Measurements from ENCODE around the gene ZRANB1.

Gene ZRANB1

DNA sequence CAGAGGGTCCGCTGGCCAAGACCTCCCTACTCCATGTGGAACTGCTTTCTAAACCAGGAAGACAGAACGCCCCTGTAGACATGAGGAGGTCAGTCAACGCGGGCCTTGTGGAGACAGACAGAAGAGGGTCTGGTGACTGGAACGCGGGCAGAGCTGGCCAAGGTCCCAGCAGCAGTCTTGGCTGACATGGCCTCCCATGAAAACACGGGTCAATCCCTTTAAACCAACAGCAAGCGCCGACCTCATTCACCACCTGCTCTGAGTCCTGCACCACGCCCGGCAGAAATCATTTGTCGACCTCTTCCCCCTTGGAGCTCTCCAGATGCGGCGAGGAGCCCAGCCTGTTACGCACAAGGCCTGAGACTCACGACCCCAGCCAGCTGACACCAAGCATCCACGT lies 78.5 kb downstream of the ZRANB1 start:
- DNase-seq (ENCODE audit: low spot score): no peak

DNA sequence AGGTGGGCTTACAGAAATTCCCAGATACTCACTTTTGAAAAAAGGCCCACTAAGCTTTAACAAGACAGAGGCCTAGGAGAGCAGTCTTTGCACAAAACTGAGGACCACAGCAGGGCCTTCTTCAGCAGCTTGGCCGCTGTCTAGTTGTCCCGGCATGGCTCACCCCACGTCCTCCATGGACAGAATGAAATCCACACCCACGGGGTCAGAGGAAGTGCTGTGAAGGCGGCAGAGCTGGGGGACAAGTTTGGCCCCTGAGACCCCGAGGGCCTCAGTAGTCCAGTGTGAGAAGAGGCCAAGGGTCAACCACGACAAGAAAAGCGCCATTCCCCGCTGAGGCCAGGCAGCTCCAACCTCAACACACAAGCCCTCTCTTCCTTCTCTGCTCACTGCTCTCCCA lies 78.9 kb downstream of the ZRANB1 start:
- DNase-seq (ENCODE audit: low spot score): no peak

DNA sequence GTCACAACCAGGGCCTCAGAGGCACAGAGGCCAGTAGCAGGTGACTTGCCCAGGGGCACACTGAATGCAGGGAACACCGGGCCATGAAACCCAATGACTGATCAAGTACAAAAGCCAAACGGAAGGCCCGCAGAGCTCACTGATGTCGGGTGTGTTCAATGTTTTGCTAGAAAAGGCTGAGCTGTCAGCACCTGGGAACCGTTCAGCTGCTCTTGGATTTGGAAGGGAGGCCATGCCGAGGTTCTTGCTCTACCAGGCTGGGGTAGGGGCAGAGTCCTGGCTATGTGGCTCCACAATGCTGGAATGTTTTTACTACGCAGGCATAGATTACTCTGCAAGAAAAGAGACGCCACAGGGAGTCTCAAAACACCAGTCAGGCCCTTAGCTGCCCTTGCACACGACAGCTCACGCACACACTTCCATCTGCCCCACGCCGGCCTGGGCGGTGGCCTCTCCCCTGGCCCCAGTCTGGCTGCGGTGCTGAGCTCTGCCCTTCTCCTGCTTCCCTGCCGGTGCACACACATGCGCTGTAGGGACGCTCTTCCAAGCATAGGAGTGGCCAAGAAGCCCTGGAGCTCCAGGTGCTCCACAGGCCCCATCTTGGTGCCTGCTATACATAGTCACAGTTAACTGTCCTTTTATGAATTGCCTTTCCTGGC lies 79.9 kb downstream of the ZRANB1 start:
- no peak for DNase-seq (ENCODE audit: low spot score)

DNA sequence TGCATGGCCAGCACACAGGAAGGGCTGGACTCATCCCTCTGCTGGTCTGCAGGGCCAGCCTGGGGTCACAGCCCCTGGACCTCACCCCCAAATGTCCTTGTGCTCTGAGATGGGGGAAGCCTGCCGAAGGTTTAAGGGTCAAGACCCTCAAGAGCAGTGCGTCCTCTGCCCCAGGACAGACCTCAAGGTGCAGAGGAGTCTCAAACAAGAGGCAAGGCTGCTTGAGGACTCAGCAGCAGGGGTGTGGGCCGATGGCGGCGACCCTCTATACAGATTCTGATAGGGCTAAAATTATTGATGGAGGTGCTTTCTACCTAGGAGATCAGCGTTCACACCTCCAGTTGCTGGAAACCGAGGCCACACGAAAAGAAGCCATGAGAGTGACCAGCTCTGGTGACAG lies 80.7 kb downstream of the ZRANB1 start:
- no peak for DNase-seq (ENCODE audit: low spot score)

DNA sequence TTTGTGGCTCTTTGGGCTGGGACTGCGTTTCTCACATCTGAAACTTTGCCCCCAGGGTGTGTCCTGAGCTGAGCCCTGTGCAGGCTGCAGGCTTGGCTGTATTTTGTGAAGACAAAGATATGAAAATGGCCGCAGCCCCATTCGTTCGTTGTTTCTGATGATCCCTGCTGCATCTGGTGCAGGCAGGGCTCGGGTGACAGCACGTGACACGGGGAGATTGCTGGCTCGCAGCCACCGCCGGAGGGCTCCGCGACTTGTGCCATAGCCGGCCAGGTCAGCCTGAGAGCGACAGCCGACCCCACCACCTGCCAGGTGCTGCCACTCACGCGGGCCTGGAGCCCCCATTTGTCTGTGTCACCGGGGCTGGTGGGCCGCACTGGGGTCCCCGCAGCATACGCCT lies 81.3 kb downstream of the ZRANB1 start:
- DNase-seq (ENCODE audit: low spot score): no peak

DNA sequence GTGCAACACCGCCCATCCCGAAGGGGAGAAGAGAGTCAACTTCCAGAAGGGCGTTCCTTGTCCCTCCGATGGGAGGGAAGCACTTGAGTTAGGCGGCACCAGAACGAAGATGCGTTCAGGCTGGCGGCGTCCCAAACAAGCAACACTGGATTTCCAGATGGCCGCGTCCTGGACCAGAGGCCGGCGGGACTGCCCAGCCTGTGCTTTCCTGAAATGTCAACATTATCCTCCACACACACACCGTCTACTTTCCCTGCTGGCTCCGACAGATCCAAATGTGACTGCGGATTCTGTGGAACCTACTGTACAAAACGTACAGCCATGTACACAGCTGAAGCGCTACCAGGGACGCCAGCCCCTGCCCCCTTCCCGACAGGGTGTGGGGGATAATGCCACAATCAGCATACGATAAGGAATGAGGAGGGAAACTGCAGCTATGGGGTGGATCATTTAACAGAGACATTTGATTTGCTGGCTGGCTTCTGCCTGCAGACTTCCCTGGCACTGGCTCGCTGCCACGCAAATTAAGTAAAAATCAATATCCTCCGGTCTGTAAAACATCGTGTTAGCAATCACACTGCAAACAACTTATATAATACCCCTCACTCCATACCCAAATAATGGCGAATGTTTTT lies 82.1 kb downstream of the ZRANB1 start:
- DNase-seq (ENCODE audit: low spot score): no peak

DNA sequence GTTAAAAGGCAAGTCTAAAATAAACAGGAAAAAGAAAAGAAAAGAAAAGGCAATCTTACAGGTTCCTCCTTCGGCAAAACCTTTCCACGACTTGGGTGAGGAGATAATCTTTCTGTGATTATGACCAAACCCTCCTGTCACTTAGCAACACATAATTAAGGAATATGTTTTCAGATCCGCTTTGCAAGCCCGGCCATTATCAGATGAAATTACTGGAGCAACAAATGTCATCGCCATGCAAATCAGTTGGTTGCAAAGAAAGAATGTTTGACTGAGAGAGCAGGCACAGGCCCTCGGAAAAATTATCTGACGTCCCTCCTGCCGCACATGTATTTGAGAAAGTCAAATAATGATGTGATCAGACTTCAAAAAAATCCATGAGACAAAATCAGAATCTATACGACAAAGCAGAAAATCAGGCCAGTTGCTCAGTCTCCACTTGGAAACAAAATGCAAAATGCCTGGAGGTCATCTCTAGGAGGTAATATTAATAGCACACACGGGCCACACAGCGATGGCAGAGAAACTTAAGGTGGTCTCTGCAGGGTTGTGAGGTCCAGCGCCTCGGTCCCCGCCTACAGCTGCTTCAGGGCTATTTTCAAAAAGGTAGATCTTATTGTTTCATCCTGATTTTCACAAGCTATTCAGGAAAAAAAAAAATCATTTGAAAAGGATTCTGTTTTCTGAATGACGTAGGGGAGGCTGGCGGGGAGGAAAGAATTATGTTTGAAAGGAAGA lies 82.7 kb downstream of the ZRANB1 start:
- DNase-seq (ENCODE audit: low spot score): no peak

DNA sequence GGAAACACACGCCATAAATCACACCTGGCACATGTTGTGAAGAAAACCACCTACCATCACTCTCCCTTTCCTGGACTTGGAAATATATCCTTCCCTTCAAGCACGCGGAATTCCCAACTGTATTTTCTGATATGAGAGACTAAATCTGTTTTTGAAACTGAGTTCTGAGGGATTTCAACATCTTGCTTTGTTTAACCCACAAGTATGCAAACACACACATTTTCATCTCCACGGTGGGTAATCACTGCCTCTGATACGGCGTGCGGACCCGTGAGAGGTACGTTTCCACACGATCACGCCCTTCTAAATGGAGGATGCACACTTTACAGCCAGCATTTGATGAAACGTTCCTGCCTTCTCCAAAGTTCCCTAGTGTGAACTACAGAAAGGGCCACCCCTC lies 83.4 kb downstream of the ZRANB1 start:
- DNase-seq (ENCODE audit: low spot score): no peak

DNA sequence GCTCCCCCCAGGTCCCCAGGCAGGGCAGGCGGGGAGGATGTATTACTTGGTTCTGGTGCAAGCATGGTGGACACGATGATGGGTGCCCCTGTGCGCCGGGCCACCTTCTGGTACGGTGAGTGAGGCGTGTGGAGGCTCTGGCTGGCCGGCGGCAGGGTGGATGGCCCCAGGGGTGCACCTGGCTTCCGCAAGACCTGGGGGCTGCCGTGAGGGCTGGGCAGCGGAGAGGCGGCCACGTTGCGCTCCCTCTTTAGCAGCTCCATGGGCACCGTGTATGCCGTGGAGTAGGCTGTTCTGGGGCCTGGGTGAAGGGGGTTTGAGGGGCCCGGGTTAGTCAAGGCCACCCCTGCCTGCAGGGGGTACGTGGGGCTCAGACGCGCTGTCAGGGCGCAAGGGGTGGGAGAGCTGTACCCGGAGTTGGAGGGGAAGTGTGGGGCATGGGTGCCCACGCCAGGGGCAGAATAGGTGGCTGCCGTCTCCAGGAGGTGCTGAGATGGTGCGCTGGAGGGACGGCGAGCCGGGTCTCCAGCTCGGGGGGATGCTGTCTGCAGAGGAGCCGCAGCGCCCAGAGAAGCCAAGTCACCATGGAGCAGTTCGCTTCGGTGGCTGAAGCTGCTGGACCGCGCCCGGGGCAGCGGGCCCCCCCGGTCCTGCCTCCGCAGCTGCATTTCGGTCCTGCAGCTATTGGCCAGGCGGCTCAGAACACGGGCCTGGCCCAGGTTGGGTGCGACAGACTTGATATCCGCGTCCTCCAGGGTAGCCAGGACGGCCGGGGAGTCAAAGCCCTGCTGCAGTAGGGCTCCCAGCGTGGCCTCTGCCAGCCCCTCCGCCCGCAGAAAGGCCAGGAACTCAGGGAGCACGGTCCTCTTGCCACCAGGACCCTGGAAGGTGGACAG lies 84.4 kb downstream of the ZRANB1 start:
- DNase-seq (ENCODE audit: low spot score): no peak

DNA sequence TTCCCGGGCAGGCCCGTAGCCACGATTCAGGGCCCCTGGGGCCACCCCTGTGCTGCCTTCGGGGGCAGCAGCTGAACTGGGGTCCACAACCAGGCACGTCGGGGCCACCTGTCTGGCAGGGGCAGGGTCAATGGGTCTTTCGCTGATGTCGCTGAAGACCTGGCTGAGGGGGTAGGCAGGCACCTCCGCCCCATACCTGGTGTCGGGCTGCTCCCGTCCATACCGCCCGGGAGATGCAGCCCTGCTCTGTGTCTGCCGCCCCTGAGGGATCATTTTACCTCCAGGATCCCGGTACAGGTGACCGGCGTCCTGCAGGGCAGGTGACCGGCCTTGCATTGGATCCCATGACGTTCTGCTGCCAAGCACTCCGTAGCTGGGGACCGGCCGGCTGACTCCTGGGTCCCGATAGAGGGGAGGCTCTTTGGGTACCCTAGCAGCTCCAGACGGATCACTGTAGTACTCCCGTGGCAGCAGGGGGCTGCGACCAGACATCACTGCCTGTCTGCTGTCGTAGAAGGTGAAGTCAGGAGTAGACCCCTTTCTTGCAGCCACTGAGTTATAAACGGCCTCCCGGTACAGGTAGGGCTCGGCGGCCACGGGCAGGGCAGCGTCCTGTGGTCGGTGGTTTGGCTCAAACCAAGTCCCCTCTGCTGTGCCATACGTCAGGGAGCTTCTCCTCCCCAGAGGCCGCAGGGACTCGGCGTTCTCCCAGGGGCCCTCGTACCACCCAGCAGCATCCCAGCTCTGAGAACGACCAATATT lies 85.2 kb downstream of the ZRANB1 start:
- no peak for DNase-seq (ENCODE audit: low spot score)

DNA sequence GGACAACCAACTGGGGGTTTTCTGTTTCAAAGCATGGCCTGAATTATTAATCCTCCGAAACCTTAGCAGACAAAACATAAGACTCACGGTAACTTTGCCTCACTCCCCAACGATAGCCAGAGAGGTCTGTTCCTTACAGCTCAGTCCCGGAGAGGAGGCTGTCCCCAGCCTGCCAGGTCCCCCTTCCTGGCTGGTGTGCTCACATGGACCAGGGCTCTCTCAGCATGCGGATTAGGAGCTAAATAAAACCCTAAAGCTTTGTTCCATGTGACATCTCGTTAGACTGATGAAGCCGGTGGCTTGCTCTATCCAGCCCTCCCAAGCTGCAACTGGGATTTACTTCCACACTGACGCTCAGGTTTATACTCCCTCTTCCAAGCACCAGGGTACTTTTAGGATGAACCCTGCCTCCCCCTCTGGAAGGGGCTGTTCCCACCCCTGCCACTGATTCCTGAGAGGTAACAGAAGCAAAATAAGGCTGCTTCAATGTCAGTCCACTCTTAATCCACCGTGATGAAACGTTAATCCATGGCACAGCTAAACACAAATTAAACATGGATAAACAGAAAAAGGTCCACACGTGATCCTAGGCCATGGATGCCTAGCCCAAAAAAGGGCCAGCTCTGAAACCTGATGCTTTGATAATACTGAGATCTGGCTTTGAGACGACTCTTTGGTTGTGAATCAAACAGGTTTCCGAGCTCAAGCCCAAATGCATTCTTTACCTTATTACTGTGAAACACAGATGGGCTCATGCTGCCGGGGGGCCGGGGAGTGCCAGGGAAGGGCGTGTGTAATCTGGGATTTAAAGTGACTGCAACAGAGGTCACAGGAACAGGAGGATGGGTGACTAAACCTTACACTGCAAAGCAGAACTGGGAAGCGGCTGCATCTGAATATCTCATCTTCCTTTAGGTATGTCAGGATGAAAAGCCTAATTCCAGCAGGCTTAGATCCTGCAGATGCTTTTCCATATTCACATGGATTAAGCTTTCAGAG lies 86.2 kb downstream of the ZRANB1 start:
- no peak for DNase-seq (ENCODE audit: low spot score)

DNA sequence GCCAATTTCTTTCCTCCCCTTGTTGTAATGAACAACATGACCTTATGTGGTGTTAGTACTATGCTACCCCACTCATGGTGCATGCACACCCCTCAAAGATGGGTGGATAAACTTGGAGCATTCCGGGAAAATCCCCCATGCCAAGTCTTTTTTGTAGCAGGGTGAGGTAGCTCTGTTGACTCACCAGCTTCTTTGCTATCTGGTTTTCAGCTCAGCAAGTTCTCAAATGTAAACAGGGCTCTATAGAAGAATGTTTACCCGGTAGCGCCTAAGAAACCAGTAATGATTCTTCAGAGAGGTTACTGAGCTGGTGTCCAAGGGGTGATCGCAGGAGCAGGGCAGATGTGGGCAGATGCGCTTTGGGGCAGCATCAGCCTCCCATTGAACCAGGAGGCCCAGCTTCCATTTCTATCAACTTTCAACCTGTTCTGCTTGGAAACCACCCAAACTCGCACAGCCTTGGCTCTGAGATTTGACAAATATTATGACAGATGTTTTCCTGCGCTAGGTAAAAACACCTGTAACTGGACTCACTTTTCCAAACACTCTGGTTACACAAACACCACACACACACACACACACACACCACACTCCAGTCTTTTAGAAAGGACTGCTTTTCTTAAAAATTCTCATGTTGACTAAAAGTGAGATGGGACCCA lies 87.8 kb downstream of the ZRANB1 start:
- DNase-seq (ENCODE audit: low spot score): no peak

DNA sequence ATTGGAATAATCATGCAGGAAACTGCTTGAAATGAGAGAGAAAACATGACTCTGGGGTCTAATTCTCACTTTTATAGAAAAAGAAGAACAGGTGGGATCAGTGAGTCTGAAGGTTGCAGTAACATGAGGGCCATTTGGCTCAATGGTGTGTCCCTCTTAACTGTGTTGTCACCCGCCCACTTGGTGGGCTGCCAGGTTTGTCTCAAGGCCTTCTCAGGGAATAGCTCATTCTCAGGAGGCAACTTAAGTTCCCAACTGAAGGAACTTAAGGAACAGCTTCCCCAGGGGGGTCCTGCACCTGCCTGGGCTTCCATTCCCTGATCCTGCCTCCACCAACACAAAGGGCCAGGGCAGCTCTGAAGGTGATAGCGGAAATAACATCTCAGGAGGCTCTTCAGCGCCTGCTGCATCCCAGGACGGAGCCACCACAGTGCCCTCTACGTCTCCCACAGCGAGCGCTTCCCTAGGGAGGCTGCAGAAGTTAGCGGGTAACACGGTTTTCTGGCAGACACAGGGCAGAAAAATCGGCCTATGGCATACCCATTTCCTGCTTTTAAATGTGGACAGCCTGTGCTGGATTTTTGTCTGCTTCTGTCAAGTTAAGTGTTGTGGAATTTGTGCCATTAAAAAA lies 88.8 kb downstream of the ZRANB1 start:
- no peak for DNase-seq (ENCODE audit: low spot score)

DNA sequence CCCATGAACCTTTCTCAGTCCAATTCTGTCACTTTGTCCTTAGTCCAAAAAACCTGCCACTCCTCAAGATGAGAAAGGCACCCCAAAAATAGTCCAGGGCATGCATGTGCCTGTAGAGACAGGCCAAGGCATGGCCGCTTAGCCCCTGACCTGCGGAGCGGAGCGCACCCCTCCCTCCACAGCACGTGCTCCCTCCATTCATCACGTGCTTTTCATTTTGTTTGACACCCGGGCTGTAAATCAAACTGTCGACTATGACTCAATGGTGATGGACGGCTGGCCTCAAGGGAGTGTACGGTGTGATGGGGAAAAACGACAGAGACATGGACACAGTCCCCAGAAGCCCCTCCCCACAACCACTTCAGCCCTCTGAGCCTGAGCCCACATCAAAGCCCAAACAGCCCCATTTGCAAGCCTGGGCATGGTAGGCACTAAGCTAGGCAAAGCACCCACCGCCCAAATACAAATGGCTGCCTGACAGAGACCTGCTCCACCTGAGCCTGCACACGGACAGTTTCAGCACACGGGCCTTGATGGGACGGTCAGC lies 90.6 kb downstream of the ZRANB1 start:
- no peak for DNase-seq (ENCODE audit: low spot score)

DNA sequence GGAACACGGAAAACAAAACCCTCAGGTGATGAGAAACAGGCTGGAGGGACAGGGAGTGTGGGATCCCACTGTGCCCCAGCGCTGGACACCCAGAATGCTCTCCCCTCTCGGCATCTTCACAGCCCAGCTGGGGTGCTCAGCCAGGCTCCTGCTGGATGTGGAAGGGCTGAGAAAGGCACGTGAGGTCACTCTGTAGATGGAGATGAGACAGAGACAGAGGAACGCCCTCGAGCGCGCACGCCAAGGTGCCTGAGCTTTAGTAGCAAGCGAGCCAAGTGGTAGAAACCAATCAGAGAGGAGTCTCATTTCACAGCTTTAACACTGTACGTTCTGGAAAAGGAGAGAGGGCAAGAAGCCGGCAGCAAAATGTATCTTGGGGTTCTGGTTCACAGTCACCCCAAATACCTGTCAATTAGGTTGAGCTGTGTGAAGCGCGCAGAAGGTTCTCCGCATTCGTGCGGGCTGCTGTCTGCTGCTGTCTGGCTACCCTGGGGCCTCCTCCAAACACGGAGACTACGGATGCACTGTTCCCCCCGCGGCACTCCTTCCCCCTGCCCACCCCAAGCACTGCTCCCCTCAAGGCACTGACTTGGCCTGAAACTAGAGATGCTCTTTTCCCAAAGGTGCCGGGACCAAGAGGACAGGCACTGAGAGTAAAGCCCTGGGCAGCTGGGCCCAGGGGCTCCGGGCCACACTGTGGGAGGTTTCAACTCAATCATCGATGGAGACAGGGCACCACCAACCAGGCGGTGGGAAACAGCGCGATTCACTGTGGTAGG lies 91.4 kb downstream of the ZRANB1 start:
- no peak for DNase-seq (ENCODE audit: low spot score)

DNA sequence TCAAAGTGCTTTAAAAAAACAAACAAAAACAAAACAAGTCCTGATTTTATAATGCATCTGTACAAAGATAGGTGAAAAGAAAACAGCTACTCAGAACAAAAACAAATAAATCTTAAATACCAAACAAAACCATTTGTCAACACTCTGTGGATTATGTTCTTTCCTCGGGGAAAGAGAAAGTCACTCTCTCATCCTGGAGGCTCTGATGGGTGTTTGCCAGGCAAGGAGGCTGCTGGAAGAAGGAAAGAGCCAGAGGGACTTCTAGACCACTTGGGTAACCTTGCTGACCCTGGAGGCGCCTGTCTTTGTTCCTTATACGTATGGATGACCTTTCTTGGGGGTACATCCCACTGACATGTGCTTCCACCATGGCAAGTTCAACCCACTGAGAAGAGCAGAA lies 92.8 kb downstream of the ZRANB1 start:
- DNase-seq (ENCODE audit: low spot score): no peak

DNA sequence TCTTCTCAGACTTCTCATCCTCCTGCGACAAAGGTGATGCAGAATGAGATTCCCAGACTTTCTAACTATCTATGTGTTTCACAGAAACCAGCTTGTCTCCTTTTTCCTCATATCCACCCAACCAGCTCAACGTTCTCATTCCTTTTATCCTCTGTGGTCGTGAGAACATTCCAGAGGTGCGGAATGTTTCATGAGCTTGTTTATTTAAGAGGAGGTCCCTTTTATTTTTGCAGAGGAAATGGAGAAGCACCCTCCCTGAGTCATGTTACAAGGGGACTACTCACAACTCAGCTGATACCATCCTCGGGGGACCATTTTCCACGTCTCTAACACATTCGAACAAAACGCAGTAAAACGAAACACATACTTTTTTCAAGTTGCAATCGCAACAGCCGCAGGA lies 93.2 kb downstream of the ZRANB1 start:
- DNase-seq (ENCODE audit: low spot score): no peak

DNA sequence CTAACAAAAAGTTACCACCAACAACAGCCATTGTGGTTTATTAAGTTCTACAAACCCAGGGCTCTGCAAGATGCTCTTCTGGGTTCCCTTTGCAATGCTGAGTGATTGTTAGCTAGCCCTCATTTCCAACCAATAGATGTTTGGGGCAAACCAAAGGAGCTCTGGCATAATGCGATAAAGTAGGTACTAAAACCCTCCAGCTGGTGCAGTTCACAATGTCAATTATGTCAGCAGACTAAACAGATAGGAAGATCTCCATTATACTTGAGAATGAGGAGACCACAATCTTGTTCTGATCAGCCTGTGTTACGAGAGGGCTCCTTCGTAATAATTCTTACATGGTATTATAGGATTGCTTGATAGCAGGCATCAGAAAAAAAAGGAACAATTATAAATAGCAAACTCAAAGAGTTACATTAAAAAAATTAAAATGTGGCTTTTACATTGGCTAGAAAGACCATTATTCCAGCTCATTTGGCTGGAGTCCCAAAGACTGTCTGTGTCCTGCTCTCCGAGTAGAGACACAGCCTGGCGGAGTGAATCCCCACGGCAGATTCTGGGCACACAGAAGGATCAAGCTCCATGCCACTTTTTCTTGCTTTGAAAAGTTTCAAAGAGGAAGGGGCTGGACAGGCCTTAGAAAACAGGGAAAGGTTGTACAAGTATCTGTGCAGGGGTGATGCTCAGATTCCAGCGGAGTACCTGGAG lies 93.8 kb downstream of the ZRANB1 start:
- DNase-seq (ENCODE audit: low spot score): no peak

Data from kidney capillary endothelial cell (primary cell).